Endodermal cell (in vitro differentiated cells): ENCODE data around the gene AGBL1. TPM values are rescaled to one million over a fixed set of nuclear protein-coding genes. Genes with fewer than 3 reads are reported as not detected.

Experiments used
- DNase-seq: peaks from one replicate; pipeline ENCODE4 v3.0.0-alpha.2; 2017
- H3K27ac ChIP-seq: 2 replicates; pipeline ENCODE4 v1.5.1; 2013; ENCODE audit warnings: mild to moderate bottlenecking, low read depth, low read length, moderate library complexity
- H3K27me3 ChIP-seq: 2 replicates; pipeline ENCODE4 v1.6.1; 2013; ENCODE audit warnings: mild to moderate bottlenecking, low read length, moderate library complexity; ENCODE audit not compliant: insufficient read depth, control insufficient read depth, poor library complexity, severe bottlenecking
- H3K36me3 ChIP-seq: 2 replicates; pipeline ENCODE4 v1.7.0; 2013; ENCODE audit warnings: mild to moderate bottlenecking, low read length, moderate library complexity; ENCODE audit not compliant: control insufficient read depth, insufficient read depth
- H3K4me1 ChIP-seq: one replicate; pipeline ENCODE4 v1.7.0; 2013; ENCODE audit warnings: low read length; ENCODE audit not compliant: control insufficient read depth, insufficient read depth
- H3K4me3 ChIP-seq: 2 replicates; pipeline ENCODE4 v1.5.1; 2013; ENCODE audit warnings: mild to moderate bottlenecking, low read length, moderate library complexity
- H3K9ac ChIP-seq: 2 replicates; pipeline ENCODE4 v1.6.1; 2013; ENCODE audit warnings: mild to moderate bottlenecking, low read length, moderate library complexity; ENCODE audit not compliant: poor library complexity, severe bottlenecking; ENCODE audit errors: extremely low read depth
- H3K9me3 ChIP-seq: 2 replicates; pipeline ENCODE4 v1.6.1; 2013; ENCODE audit warnings: mild to moderate bottlenecking, low read length, moderate library complexity; ENCODE audit not compliant: control insufficient read depth
- H3K27ac Mint-ChIP-seq: 2 replicates; pipeline ENCODE4 v1.8.0; 2020; ENCODE audit warnings: mixed read lengths
- H3K27me3 Mint-ChIP-seq: 2 replicates; pipeline ENCODE4 v1.8.0; 2021; ENCODE audit warnings: mild to moderate bottlenecking, mixed read lengths; ENCODE audit not compliant: insufficient read depth
- H3K36me3 Mint-ChIP-seq: 2 replicates; pipeline ENCODE4 v1.8.0; 2020; ENCODE audit warnings: low read depth, mixed read lengths
- H3K4me1 Mint-ChIP-seq: 2 replicates; pipeline ENCODE4 v1.8.0; 2020; ENCODE audit warnings: mixed read lengths
- H3K4me3 Mint-ChIP-seq: 2 replicates; pipeline ENCODE4 v1.8.0; 2020; ENCODE audit warnings: mild to moderate bottlenecking, moderate library complexity, mixed read lengths
- H3K9me3 Mint-ChIP-seq: 2 replicates; pipeline ENCODE4 v1.8.0; 2020; ENCODE audit warnings: mild to moderate bottlenecking, mixed read lengths
- WGBS, 2 experiments: methylation state at CpG; one replicate each; pipeline versions ENCODE4 v1.1.5 to v1.1.7; 2013; ENCODE audit warnings: missing lambda C conversion rate in 2 of 2, mixed read lengths in 1 of 2; ENCODE audit not compliant: insufficient coverage in 1 of 2, insufficient read length in 1 of 2; 5-methylcytosine and 5-hydroxymethylcytosine counted together
- total RNA-seq, 2 donors: library from RNA; stranded (reverse); fragmentation: NEBNext Ultra II Directional in 1 of 2; extraction: Animal tissue kit (Norgen Biotek cat#: 25700) in 1 of 2; gene quantifications; 2 replicates in 1 of 2; 3 replicates in 1 of 2; pipeline ENCODE4 v1.2.1, GENCODE V29; 2021
- TF ChIP-seq, protein P1 (sequence below): fragments of 200-600 bp; sonication (generic); conservative IDR thresholded peaks from 2 replicates; pipeline ENCODE4 v1.5.0; 2021; ENCODE audit warnings: antibody characterized with exemption, mild to moderate bottlenecking

The AGBL1 gene
- total RNA-seq, 2 donors from 2014 or later: 0.07 to 0.11 TPM

DNA sequence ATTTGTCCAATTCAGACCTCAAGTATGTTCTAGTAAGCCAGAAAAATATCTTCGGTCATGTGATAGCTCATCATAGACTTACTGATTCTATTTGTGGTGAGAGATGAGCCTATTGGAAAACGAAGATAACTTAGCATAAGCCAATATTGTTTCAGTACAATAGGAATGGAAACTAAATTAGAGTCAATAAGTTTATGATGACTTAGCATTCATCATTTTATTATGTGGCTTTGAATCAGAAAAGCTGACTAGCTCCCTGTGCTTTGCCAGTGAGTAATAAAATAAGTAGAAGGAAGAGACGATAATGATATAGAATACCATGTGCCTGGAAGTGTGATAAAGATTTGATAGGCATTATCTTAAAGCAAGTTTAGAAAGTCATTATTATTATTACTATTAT, 605.6 kb downstream of the AGBL1 start:
- H3K9me3 ChIP-seq: no peaks in the 10 kb centered on the region
- H3K36me3 ChIP-seq: no peaks in the 10 kb centered on the region
- no peak overlapping the region for H3K9ac ChIP-seq
- H3K4me3 ChIP-seq: no peak overlapping the region
- Mint-ChIP-seq H3K27me3 (no peaks in the 10 kb centered on the region), H3K27ac (no peak overlapping the region), H3K4me1 (peaks cover 6% of the 10 kb centered on the region), H3K4me3 (no peak overlapping the region), H3K36me3 (no peaks in the 10 kb centered on the region), H3K9me3 (no peaks in the 10 kb centered on the region)
- TF ChIP-seq, protein P1, sequence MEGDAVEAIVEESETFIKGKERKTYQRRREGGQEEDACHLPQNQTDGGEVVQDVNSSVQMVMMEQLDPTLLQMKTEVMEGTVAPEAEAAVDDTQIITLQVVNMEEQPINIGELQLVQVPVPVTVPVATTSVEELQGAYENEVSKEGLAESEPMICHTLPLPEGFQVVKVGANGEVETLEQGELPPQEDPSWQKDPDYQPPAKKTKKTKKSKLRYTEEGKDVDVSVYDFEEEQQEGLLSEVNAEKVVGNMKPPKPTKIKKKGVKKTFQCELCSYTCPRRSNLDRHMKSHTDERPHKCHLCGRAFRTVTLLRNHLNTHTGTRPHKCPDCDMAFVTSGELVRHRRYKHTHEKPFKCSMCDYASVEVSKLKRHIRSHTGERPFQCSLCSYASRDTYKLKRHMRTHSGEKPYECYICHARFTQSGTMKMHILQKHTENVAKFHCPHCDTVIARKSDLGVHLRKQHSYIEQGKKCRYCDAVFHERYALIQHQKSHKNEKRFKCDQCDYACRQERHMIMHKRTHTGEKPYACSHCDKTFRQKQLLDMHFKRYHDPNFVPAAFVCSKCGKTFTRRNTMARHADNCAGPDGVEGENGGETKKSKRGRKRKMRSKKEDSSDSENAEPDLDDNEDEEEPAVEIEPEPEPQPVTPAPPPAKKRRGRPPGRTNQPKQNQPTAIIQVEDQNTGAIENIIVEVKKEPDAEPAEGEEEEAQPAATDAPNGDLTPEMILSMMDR: no peak
- H3K27me3 ChIP-seq: no peaks in the 10 kb centered on the region
- WGBS, 2 experiments: 86 to 100% methylated on average over 1 to 3 of the region's 3 CpGs
- H3K27ac ChIP-seq: no peak overlapping the region
- no peak for DNase-seq
- H3K4me1 ChIP-seq: no peaks in the 10 kb centered on the region

DNA sequence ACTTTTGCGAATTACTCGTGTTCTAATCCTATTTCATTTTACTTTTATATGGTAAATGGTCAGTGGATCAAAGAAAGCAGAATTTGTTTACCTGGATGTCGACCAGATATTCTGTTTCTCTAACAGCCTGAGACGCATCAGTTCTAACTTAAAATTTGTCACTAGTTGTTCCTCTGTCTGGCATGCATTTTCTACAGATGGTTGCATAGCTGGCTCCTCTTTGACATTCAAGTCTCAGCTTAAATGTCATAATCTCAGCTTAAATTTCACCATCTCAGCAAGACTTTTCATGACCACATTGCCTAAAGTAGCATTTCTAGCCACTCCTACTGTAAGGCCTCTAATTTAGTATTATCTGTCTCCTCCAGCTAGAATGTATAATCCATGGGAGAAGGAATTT, 609.3 kb downstream of the AGBL1 start:
- Mint-ChIP-seq H3K9me3 (peaks cover 3% of the 10 kb centered on the region), H3K27ac (no peak overlapping the region), H3K36me3 (no peaks in the 10 kb centered on the region), H3K4me3 (no peak overlapping the region), H3K4me1 (no peaks in the 10 kb centered on the region), H3K27me3 (no peaks in the 10 kb centered on the region)
- no peak overlapping the region for H3K9ac ChIP-seq
- 95 to 96% methylated on average over 3 to 4 of the region's 4 CpGs for WGBS, 2 experiments
- H3K9me3 ChIP-seq: no peaks in the 10 kb centered on the region
- no peak overlapping the region for H3K4me3 ChIP-seq
- no peaks in the 10 kb centered on the region for H3K36me3 ChIP-seq
- H3K27me3 ChIP-seq: no peaks in the 10 kb centered on the region
- no peak for DNase-seq
- H3K27ac ChIP-seq: no peak overlapping the region
- TF ChIP-seq, protein P1: no peak
- H3K4me1 ChIP-seq: no peaks in the 10 kb centered on the region

DNA sequence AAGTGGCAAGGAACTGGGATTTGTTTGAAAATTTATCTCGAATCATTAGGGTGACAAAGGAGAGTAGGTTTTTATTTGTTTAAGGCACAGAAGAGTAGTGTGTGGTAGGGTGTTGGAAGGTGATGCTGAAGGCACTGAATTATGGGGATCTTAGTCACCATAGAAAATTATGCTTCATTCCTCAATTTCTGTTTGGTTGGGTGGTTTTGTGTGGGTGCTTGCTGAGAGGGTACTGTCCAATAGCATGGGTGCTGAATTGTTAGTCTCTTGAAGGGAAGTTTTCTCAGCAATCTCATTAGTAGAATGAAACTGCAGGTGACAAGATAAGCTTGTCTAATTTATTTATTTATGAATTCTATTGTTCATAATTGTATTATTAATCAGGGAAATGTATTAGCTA, 610.9 kb downstream of the AGBL1 start:
- Mint-ChIP-seq H3K9me3 (peaks cover 3% of the 10 kb centered on the region), H3K4me1 (no peaks in the 10 kb centered on the region), H3K4me3 (no peak overlapping the region), H3K36me3 (no peaks in the 10 kb centered on the region), H3K27me3 (no peaks in the 10 kb centered on the region), H3K27ac (no peak overlapping the region)
- H3K4me1 ChIP-seq: no peaks in the 10 kb centered on the region
- TF ChIP-seq, protein P1: no peak
- no peaks in the 10 kb centered on the region for H3K9me3 ChIP-seq
- H3K4me3 ChIP-seq: no peak overlapping the region
- no peak overlapping the region for H3K27ac ChIP-seq
- no peaks in the 10 kb centered on the region for H3K27me3 ChIP-seq
- no peak overlapping the region for H3K9ac ChIP-seq
- no peak for DNase-seq
- 90 to 100% methylated on average over 1 of the region's 1 CpG for WGBS, 2 experiments
- no peaks in the 10 kb centered on the region for H3K36me3 ChIP-seq
